Esophagus squamous epithelium (tissue), 5 donors: ENCODE data around the gene COBLL1. TPM values are rescaled to one million over a fixed set of nuclear protein-coding genes. Genes with fewer than 3 reads are reported as not detected.

ENCODE experiments used
- DNase-seq: peaks from one replicate; lab custom pipeline; 2025; lab: John Stamatoyannopoulos, UW
- H3K27ac ChIP-seq, 4 donors: fragments of 200-600 bp; sonication (generic); one replicate each; pipeline ENCODE4 v1.5.1; 2016 to 2019; ENCODE audit warnings: mild to moderate bottlenecking in 1 of 4
- H3K27me3 ChIP-seq, 4 donors: fragments of 200-600 bp; sonication (generic); 1 replicate in 3 of 4; 2 replicates in 1 of 4; pipeline versions ENCODE4 v1.5.1 to v1.6.0; 2017 to 2021; ENCODE audit warnings: antibody characterized with exemption in 1 of 4
- H3K36me3 ChIP-seq, 3 donors: fragments of 200-600 bp; sonication (generic); one replicate each; pipeline ENCODE4 v1.5.1; 2016 to 2019
- H3K4me1 ChIP-seq, 3 donors: fragments of 200-600 bp; sonication (generic); one replicate each; pipeline ENCODE4 v1.5.1; 2017 to 2019
- H3K4me3 ChIP-seq, 4 donors: fragments of 200-600 bp; sonication (generic); 1 replicate in 3 of 4; 2 replicates in 1 of 4; pipeline ENCODE4 v1.5.1; 2016 to 2019; ENCODE audit warnings: mild to moderate bottlenecking in 2 of 4, moderate library complexity in 1 of 4
- H3K9me3 ChIP-seq, 3 donors: fragments of 200-600 bp; sonication (generic); one replicate each; pipeline ENCODE4 v1.5.1; 2016 to 2019
- POLR2A ChIP-seq, 4 donors: fragments of 450-650 bp; IDR thresholded peaks; one replicate each; pipeline ENCODE4 v1.6.1; 2017; ENCODE audit warnings: antibody characterized with exemption in 4 of 4, mild to moderate bottlenecking in 4 of 4, moderate library complexity in 3 of 4
- WGBS, 2 donors: methylation state at CpG; one replicate each; pipeline ENCODE4 v1.1.5; 2018; 5-methylcytosine and 5-hydroxymethylcytosine counted together
- intact Hi-C: fragments of 100-400 bp; cut with DNase I; formaldehyde crosslinking; loops from one replicate; pipeline ENCODE4 v1.15.0; 2022
- total RNA-seq, 4 donors: library from RNA; depleted of rRNA; stranded (reverse); fragments of >200 nt; gene quantifications; one replicate each; pipeline ENCODE4 v1.1.0, GENCODE V29; 2016
- TF ChIP-seq, protein P1 (sequence below), 6 experiments: fragments of 450-650 bp in 4 of 6; fragments of 200-600 bp in 2 of 6; sonication (generic) in 2 of 6; IDR thresholded peaks; one replicate each; pipeline ENCODE4 v1.5.1; 2016 to 2019; ENCODE audit warnings: antibody characterized with exemption in 6 of 6, mild to moderate bottlenecking in 4 of 6, moderate library complexity in 4 of 6
- donor health status: DM: yes; HTN: yes; CAD: no.

COBLL1 gene
- total RNA-seq, 4 donors from 2014 or later, result 35.4 to 88.9 (median 71.4) TPM

DNA sequence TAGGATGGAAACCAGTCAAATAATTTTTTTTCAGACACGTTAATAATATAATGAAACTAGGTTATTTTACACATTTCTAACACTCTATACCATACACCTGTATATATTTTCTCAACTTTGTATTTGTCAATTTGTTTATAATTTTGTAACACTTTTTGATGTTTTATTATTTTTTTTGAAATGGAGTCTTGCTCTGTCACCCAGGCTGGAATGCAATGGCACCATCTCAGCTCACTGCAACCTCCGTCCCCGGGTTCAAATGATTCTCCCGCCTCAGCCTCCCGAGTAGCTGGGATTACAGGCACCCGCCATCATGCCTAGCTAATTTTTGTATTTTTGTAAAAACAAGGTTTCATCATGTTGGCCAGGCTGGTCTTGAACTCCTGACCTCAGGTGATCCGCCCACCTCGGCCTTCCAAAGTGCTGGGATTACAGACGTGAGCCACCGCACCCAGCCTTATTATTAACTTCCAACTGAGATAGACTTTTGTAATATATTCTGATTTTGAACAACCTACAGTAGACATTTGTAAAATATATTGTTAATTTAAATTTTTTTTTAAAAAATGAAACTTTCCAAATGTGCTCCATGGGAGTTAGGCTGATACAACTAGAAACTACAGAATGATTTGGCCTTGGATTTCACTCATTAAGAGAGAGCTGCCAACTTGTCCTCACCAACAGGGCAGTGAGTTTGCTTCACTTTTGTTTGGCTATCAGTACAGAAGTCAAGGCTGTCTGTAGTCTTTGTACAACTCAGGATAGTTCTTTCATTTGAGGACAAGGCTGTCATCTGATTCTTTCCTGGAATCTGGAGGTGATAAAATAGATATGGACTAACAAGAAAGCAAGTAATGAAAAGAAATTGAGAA, 33.9 kb upstream of the COBLL1 start:
- WGBS, 2 donors, result 90 to 92% methylated on average over 10 of the region's 10 CpGs
- H3K4me3 ChIP-seq, result no peak overlapping the region
- H3K27ac ChIP-seq, result no peak overlapping the region
- no peaks in the 10 kb centered on the region for H3K27me3 ChIP-seq
- intact Hi-C loops, result no loop called here
- no peaks in the 10 kb centered on the region for H3K36me3 ChIP-seq
- DNase-seq, result no peak
- no peaks in the 10 kb centered on the region for H3K9me3 ChIP-seq
- peaks cover 0 to 14% (median 0%) of the 10 kb centered on the region in 3 donors for H3K4me1 ChIP-seq
- TF ChIP-seq, protein P1, sequence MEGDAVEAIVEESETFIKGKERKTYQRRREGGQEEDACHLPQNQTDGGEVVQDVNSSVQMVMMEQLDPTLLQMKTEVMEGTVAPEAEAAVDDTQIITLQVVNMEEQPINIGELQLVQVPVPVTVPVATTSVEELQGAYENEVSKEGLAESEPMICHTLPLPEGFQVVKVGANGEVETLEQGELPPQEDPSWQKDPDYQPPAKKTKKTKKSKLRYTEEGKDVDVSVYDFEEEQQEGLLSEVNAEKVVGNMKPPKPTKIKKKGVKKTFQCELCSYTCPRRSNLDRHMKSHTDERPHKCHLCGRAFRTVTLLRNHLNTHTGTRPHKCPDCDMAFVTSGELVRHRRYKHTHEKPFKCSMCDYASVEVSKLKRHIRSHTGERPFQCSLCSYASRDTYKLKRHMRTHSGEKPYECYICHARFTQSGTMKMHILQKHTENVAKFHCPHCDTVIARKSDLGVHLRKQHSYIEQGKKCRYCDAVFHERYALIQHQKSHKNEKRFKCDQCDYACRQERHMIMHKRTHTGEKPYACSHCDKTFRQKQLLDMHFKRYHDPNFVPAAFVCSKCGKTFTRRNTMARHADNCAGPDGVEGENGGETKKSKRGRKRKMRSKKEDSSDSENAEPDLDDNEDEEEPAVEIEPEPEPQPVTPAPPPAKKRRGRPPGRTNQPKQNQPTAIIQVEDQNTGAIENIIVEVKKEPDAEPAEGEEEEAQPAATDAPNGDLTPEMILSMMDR (IDR thresholded peaks at IDR 0.05), result no peak
- TF ChIP-seq POLR2A (IDR thresholded peaks at IDR 0.05), result no peak

DNA sequence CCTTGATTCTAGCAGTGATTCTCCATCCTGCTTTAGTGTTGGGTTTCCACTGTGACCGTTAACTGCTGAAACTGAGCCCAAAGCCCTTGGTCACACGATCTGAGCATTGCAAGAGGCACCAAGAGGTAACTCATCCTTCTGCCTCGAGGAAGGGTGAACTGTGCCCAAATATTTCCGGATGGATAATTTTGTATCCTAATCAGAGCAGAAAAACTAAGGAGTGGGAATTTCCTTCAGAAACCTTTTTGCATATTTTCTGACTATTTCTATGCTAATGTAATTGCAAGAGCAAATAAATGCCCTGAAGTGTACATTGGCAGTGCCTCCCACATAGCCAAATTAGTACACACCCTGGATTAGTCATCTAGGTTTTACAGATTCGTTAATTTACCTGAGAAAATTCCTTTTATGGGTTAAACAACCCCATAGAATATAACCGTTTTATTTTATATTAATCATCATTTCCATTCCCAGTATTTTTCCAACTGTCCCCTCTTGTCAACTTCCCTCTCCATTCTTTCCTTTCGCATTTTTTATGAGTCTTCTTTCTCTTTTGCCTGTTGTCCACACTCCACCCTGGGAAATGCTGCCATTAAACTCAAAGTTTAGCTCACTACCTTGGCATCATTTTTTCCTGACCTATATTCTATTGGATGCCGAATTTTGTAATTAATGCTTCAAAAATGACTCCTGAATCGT, 31.7 kb upstream of the COBLL1 start:
- WGBS, 2 donors, result 26 to 45% methylated on average over 9 of the region's 9 CpGs
- H3K27ac ChIP-seq, result no peak overlapping the region
- TF ChIP-seq, protein P1 (IDR thresholded peaks at IDR 0.05), result no peak
- no peak for TF ChIP-seq POLR2A (IDR thresholded peaks at IDR 0.05)
- H3K4me1 ChIP-seq, result peaks cover 0 to 21% (median 0%) of the 10 kb centered on the region in 3 donors
- H3K27me3 ChIP-seq, result no peaks in the 10 kb centered on the region
- H3K4me3 ChIP-seq, result no peak overlapping the region
- no peak for DNase-seq
- no peaks in the 10 kb centered on the region for H3K9me3 ChIP-seq
- intact Hi-C loops, result no loop called here
- no peaks in the 10 kb centered on the region for H3K36me3 ChIP-seq

DNA sequence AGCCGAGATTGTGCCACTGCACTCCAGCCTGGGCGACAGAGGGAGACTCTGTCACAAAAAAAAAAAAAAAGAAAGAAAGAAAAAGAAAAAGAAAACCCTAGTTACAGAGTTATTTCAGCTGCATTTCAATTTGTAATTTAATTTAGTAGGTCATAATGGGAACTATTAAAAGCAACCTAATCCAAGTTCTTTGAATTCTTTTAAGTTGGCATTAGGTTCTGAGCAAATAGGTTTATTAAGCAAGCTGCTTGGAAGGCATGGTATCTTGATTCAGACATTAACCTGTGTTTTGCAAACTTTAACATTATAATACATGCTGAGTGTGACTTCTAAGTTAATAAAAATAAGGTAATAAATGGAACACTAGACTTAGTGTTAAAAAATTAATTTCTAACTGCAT, 29.8 kb upstream of the COBLL1 start:
- Histone ChIP-seq H3K27ac (no peak overlapping the region), H3K4me3 (no peak overlapping the region), H3K9me3 (no peaks in the 10 kb centered on the region), H3K4me1 (peaks cover 0 to 31% (median 0%) of the 10 kb centered on the region in 3 donors), H3K36me3 (no peaks in the 10 kb centered on the region), H3K27me3 (no peaks in the 10 kb centered on the region)
- TF ChIP-seq, protein P1 (IDR thresholded peaks at IDR 0.05), result no peak
- TF ChIP-seq POLR2A (IDR thresholded peaks at IDR 0.05), result no peak
- intact Hi-C loops, result no loop called here
- no peak for DNase-seq
- 85 to 86% methylated on average over 2 of the region's 2 CpGs for WGBS, 2 donors

DNA sequence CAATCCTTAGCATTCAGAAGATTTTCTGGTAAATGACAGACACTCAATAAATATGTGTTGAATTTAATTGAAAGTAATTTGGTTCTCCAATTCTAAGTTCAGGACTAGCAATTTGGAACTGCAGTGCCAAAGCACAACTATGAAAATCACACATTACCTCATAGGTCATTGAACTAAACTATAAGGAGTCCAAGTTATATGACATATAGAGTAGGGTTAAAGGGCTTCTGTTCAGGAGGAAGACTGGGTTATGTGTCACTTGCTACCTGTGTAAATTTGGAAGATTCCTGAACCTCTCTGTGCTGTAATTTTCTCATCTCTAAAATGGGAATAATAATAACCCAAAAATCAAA, 27.8 kb upstream of the COBLL1 start:
- H3K27ac ChIP-seq, result peak overlapping the region in 1 of 4 donors; percentile 7
- no peaks in the 10 kb centered on the region for H3K27me3 ChIP-seq
- no peak for DNase-seq
- no peaks in the 10 kb centered on the region for H3K9me3 ChIP-seq
- H3K36me3 ChIP-seq, result no peaks in the 10 kb centered on the region
- no peak overlapping the region for H3K4me3 ChIP-seq
- TF ChIP-seq, protein P1 (IDR thresholded peaks at IDR 0.05), result no peak
- no peak for TF ChIP-seq POLR2A (IDR thresholded peaks at IDR 0.05)
- peaks cover 0 to 37% (median 0%) of the 10 kb centered on the region in 3 donors for H3K4me1 ChIP-seq
- intact Hi-C loops, result no loop called here
